Activated CD4-positive, alpha-beta T cell treated with anti-CD3 and anti-CD28 coated beads, Interleukin-10, Interleukin-2, amounts not matched to agents 100 ng/mL and 50 ng/mL, durations not matched to agents 16 hours and 8 hours (primary cell): ENCODE data around the gene KCTD10.
"Not testable (repeated sequence)": the region's sequence is repeated elsewhere in the genome, so short reads cannot be mapped to it uniquely, and the experiment has no call there.

Experiments used
- DNase-seq: peaks from one replicate; pipeline ENCODE4 v3.0.0-alpha.2; 2020

KCTD10 gene

DNA sequence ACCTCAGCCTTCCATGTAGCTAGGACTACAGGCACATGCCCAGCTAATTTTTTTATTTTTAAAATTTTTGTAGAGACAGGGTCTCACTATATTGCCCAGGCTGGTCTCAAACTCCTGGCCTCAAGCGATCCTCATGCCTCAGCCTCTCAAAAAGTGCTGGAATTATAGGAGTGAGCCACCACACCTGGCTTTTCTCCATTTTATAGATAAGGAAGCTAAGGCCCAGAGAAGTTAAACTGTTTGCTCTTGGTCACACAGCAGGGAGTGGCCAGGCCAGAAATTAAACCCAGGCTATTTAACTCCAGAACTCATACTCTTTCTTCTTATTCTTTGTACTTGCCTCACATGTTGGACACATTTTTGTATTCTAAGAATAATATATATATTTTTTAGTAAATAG is 16.8 kb upstream of the KCTD10 start:
- no peak for DNase-seq

DNA sequence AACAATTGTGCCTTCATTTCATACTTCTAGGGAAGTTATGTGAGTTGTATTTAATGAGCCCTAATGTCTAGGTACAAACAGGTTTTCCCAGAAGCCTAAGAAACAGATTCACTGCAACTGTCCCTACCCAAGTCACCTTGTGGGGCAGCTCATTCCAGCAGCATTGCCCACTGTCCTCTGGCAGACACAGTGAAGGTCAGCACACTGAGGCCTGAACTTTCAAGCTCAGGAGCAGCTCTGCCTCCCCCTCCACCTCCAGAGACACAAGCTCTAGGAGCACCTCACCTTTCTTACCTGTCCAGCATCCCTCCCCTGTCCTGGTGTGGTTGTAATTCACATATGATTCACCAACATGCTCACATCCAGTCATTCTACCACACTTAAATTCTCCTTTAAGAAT is 16.0 kb upstream of the KCTD10 start:
- no peak for DNase-seq

DNA sequence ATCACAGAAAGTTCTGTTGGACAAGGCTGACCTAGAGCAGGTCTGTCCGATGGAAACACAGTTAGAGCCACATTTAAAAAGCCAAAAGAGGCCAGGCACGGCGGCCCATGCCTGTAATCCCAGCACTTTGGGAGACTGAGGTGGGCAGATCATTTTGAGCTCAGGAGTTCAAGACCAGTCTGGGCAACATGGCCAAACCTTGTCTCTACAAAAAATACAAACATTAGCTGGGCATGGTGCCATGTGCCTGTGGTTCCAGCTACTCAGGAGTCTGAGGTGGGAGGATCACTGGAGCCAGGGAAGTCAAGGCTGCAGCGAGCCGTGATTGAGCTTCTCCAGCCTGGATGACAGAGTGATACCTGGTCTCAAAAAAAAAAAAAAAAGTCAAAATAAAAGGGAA is 15.3 kb upstream of the KCTD10 start:
- no peak for DNase-seq

DNA sequence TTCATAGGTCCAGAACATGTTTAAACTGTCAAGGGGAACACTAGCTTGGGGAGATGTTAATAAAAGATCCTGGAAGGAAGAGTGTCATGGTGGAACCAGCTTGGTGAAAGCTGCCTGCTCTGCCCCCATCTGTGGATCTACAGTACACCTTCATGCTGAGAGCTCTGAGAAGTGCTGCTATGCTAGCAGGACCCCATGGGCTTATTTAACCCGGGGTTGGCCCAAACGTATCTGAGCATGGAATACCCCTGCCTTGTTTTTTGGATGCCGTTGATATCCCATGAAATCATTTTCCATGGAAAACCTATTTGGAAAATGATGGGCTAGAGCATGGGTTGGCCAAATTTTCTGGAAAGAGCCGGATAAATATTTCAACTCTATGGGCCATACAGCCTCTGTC is 14.6 kb upstream of the KCTD10 start:
- no peak for DNase-seq

DNA sequence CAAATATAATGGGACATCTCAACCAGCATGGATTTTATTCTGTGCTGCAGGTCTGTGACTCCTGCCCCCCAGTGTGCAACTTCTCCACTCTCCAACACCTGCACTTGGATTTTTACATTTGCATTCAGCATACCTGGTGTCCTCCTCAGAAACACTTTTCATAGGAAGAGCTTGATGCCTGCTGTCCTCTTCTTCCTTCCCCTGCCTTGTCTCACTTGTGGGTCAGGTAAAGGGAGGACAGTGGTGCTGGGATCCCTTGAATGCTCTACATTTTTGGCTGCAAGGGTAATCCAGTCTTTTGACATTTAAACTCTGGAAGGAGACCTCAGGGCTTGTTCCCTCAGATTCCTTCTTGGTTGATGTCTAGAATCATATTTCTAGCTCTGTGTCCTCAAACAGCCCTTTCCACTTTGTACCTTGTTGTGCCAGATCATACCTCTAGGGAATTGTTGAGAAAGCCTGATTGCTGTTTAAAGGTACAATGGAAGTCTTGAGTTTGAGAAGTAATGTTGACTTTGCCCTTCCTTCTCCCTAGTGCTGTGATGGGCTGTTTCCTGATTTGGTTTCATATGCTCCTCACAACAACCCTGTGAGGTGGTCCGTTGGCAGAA is 13.0 kb upstream of the KCTD10 start:
- no peak for DNase-seq

DNA sequence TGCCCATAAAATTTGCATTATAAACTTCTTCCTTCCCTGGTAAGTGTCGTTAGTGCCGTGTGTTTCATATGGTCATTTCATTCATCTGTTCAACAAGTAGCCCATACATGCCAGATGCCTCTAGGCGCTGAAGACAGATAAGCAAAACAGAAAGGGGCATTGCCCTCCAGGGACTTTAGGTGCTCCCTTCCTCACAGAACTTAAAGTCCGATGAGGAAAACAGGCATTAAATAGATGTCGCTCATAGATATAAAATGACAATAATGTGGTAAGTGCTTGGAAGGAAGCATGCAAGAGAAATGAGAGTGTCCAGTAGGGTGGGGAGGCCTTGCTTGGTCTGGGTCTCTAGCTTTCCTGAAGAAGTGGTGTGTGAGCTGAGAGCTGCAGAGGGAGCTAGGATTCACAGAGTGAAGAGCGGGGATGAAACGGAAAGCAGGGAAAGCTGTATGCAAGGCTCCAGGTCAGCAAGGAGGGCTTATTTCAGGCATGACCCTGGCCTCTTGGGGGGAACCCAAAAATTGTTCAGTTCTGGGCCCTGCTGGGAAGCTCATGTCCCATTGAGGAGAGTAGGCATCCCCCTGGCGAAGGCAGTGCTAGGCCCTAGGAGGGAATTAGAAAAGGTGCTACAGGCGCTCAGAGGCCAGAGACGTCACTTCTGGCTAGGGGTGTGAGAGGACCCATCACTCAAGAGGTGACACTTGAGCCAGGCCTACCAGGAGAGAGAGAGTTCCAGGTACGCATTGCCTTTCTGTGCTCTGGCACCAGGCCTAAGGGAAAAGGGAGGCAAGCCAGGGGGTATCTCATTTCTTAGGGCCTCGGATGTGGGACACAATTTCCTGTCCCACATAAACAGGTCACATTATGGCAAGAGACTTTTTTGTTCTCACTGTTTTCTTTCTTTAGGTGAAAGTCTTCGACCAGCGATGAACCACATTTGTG is 12.2 kb upstream of the KCTD10 start:
- no peak for DNase-seq

DNA sequence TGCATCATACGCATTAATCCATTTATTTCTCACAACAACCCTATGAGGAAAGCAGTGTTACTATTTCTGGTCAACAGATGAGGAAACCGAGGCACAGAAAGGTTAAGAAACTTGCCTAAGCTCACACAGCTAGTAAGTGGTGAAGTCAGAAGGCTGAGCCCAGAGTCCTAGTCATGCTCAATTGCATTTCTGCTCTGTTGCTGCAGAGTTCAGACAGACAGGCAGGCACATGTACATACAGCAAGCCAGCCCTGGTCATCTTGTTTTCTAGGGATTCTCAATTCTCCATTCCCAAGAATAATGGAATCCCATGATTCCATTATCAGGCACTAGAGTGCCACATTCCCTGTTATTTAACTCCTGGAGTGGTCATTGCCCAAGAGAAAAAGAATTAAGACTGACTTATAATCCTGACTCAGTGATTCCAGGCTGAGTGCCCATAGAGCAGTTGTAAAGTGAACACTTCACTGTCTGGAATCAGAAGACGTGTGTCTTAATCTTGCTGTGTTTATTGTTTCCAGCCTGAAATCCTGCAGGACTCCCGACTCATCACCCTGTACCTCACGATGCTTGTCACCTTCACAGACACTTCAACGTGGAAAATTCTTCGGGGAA is 11.1 kb upstream of the KCTD10 start:
- DNase-seq: no peak

DNA sequence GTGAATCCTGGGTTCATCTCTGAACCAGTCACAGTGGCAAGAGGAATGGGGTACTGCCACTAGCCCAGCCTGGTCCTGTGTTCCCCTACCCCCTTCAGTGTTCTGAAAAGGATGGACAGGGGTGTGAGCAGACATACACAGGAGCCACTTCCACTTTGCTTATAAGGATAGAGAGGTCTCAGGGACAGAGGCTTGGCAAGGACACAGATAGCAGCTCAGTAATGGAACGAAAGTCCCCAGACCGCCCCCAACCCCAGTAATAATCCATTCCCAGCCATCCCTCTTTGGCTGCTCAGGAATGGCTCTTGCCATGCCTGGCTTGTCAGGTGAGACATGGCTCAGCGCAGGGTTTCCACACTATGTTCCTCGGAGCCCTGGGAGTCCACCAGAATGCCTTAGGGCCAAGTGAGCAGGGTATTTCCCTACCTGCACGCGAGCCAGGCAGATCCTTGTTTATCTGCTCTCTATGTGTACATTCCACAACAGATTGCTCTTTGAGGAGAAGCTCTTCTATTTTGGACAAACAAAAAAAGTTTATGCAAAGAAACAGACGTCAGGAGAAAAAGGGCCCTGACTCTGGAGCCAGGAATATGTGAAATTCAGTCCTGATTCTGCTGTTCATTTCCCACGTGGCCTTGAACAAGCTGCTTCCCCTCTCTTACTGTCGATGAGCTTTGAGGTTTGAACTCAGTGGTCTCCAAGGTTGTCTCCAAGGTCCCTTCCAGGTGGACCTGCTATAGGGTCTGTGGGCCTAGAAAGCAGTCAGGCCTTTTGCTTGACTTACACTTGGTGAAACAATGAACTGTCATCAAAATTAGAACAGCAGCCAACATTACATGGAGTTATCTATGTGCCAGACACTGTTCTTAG is 10.3 kb upstream of the KCTD10 start:
- DNase-seq: no peak

DNA sequence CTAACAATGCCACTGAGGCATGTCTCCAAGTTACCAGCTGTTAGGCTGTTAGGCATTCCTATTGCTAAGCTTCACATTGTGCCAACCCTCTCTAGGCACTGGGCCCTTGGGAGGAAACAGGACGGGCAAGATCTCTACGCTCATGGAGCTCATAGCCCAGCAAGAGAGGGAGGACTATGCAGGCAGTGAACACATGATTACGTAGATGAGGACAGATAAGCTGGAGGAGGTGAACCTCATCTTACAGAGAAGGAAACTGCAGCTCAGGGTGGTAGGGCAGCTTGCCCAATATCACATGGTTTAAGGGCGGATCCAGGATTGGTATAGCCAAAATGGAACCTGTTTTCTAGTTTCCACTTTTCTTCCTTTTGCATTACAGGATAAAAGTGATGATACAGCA is 8.1 kb upstream of the KCTD10 start:
- DNase-seq: no peak

DNA sequence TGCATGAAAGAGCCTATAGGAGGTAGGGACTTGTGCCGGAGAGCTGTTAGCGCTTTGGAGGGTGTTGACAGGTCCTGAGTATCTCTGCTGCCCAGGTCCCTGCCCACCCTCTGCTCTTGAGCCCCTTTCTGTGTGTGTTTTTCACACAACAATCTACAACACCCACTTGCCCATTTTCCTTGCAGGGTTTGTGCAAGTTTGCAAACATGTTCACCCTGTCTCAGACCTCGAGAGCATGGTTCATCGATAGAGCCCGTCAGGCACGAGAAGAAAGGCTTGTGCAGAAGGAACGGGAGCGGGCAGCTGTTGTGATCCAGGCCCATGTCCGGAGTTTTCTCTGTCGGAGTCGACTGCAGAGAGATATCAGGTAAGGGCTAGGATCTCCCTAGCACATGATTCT is 6.2 kb upstream of the KCTD10 start:
- DNase-seq: no peak

DNA sequence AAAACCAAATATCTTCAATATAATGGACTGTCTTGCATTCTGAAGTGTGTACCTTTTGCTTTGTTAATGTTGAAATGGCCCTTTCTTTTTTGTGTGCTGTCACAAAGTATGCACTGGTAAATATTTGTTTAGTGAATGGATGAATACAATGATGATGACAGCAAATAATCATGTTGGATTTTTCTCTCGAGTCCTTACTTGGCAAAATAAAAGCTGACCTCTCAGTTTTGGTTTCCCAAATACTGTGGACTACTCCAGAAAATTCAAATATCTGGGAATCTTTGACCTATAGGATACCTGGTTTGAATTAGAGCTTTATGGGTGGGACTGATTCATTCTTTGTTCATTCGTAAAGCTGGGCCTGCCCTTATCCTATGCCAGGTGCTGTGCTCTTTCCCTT is 5.8 kb upstream of the KCTD10 start:
- DNase-seq: no peak

DNA sequence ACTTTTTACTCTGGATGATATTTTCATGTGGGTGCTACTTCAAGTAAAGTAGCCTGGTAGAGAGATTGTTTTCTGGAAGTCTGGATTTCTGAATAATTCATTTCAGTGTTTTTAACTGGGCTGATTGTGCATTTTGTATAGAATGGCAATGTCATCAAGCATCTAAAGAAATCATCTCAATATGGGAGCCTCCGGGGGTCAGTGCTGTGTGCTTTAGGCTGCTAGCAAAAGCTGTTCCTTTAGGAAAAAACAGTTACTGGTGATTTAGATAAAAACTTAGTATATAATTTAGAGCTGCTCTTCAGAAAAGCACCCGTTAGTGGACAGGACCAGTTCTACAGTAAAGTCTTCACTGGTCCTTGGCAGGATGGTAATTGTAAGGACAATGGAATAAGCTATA is 5.4 kb upstream of the KCTD10 start:
- DNase-seq: no peak

DNA sequence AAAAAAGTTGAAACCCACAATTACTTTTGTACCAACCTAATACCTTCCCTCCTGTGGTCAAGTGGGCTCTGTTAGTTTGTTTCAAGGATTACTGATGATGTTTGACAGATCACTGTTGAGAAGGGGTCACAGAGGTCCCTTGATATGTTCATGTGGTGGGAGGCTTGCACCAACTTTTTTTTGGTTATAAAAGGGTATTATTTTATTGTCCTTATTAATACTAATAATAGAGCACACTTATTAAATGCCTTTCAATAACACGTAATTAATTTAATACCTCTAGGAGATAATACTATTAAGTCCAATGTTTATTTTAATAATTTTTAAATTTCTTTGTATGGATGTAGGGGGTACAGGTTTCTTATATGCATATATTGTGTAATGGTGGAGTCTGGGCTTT is 4.8 kb upstream of the KCTD10 start:
- no peak for DNase-seq

DNA sequence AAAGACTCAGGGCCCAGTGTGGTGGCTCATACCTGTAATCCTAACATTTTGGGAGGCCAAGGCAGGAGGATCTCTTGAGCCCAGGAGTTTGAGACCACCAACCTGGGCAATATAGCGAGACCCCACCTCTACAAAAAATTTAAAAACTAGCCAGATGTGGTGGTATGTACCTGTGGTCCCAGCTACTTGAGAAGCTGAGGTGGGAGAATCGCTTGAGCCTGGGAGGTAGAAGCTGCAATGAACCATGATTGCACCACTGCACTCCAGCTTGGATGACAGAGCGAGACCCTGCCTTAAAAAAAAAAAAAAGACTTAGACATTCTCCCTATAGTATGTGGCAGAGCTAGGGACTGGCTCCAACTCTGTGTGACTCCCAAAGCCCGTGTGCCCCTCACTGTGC is 3.3 kb upstream of the KCTD10 start:
- DNase-seq: no peak

DNA sequence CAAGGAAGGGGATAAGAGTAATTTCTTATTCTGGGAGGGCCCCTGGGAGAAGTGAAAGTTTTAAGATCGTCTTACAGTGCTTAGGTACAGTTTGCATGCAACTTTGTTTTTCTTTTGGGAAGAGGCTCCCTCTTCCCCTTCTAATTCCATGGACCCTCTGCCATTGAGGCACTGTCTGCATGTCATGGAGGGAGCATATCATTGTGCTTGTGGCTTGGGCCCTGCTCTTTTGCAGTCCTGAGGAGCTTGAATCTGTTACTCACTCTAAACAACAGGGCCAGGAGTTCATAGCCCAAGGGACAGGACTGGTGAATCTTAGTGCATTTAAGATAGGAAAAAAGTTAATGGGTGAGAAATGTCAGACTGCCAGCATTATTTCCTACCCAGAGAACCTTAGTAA is 2.7 kb upstream of the KCTD10 start:
- no peak for DNase-seq

DNA sequence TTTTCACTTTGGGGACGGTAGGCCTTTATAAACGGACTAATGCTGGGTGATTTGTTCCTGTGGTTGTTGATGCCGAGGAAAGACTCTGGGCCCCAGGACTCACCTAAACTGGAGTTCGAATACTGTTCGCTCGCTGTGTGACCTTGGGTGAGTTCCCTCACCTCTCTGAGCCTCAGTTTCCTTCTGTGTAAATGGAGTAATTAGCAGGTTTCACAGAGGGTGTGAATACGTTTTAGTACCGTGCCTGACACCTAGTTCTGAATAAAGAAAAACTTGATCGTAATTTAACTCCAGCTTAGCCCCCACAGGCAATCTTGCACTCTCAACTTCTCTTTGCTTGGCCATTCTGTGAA is 839 bp upstream of the KCTD10 start:
- DNase-seq: no peak

DNA sequence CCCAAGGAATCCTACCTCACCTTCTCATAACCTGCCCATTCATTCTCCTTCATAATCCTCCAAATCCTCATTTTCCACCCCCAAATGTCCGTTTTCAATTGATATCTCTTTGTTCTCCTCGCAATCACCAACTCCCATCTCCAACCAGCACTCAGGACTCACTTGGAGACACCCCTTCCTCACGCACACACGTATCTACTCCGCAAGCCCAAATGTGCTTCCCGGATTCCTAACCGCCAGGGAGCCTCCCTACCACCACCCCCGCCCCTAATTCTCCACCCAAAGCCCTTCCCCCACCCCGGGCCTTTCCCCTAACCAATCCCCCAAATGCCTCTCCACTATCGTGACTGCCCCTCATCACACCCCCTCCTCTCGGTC is 304 bp downstream of the KCTD10 start:
- DNase-seq: no peak

DNA sequence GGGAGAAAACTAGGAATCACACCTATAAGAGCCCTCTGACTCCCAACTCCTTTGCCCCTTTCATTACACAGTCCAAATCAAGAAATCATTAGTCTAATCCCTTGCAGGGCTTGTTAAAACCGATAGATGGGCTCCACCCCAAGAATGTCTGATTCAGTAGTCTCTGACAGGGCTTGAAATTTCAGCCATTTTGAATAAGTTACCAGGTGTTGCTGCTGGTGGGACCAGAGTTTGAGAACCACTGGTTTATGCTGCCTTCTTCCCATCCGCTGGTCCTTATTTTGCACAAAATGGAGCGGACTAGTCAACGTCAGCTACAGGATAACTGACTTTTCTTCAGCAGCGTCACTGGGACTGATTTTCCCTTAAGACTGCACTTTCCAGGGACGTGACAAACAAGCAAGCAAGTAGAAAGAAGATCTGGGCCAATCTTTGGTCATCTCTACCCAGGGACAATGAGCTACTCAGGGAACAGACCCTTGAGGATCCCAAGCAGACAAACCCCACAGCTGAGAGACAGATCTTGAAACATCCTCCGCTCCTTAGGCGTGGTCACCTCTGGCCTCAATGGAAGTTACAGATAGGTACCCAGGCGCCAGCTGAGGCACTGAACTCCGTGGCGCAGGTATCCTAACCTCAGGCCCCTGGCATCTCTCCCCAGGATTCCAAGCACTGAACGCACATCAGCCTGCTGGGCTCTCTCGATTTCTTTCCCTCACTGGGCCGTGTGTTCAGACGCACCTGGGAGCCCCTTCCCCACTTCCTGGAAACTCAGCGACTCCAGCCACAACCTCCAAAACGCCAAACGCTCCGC is 900 bp downstream of the KCTD10 start:
- DNase-seq: no peak

DNA sequence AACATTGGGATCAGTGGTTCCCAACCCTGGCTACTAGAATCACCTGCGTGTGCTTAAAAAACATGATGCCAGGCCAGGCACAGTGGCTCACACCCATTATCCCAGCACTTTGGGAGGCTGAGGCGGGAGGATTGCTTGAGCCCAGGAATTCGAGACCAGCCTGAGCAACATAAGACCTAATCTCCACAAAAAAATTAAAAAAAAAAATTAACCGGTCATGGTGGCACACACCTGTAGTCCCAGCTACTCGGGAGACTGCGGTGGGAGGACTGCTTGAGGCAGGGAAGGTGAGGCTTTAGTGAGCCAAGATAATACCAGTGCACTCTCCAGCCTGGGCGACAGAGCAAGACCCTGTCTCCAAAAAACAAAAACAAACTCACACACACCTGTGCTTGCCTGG is 2.0 kb downstream of the KCTD10 start:
- DNase-seq: no peak

DNA sequence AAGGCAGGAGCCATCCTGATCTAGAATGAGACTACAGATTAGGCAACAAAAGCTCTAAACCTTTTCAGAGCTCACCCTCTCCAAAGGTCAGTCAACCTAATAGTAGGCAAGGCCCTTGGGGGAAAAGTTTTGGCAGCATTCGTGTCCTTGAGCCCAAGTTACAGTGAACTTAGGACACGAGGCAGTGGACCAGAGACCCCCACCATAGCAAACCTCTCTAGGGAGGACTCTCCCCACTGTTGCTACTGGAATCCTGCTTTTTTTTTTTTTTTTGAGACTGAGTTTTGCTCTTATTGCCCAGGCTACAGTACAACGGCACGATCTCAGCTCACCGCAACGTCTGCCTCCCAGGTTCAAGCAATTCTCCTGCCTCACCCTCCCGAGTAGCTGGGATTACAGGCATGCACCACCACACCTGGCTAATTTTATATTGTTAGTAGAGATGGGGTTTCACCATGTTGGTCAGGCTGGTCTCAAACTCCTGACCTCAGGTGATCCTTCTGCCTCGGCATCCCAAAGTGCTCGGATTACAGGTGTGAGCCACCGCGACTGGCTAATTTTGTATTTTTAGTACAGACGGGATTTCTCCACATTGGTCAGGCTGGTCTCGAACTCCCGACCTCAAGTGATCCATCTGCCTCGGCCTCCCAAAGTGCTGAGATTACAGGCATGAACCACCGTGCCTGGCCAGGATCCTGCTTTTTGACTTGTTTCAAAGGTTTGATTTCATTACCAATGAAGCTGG is 3.4 kb downstream of the KCTD10 start:
- not testable (repeated sequence) for DNase-seq

DNA sequence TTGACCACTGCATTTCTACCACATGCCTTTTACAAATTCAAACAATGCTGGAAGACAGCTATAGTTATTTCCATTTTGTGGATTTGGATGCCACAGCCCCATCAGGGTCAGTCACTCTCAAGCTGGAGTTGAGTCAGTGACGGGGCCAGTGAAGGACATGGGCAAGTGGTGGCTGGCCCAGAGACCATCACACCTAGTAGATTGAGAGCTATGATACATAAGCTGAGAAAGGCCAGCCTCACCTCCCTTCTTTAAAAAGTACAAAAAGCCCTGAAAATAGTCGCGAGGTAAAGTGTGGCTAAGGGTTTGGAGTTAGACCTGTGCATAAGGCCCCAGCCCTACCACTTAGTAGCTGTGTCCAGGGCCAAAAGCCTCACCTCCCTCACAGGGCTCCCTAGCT is 4.1 kb downstream of the KCTD10 start:
- DNase-seq: no peak

DNA sequence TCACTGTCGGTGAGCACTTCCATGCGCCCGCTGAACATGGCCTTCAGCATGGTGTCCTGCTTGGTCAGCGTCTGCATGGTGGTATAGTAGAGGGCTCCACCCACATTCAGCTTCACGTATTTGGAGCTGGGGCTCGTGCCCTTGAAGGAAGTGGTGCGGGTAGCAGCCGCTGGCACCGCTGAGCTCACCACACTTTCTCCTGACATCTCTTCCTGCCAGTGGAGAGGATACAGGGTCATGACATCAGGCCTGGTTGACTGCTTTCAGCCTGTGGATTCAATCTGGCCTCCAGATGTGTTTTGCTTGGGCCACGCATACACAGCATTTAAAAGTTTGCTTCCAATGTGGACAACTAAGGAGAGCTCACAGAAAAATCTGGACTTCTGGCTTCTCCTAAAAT is 7.6 kb downstream of the KCTD10 start:
- DNase-seq: no peak
